ENCODE measurements around the gene ADGRF1. TPM values are rescaled to one million over a fixed set of nuclear protein-coding genes. Genes with fewer than 3 reads are reported as not detected.

The ADGRF1 gene
- total and polyA plus RNA-seq, 12 donors, result not detected

DNA sequence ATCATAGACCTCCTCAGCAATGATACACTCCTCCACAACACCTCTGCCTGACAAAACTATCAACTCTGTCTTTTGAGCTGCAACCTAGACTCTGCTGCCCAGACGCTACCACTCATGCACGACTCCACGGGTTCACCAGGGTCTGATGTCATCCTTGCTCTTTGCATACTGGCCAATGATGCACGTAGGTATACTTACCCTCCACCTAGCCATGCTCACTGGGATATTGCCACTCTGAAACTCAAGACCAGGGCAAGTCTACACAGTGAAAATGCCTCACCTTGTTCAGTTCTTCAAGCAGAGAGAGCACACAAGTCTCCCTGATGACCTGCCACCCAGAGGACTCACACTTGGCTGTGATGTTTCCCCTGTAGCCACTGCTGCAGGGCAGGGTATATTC, 27.7 kb downstream of the ADGRF1 start:
- no peak for TF ChIP-seq CTCF (IDR thresholded peaks at IDR 0.05)
- H3K36me3 ChIP-seq, result no peaks in the 10 kb centered on the region
- WGBS, 2 donors, result 93 to 95% methylated on average over 4 of the region's 4 CpGs
- H3K4me1 ChIP-seq, result no peaks in the 10 kb centered on the region
- no peaks in the 10 kb centered on the region for H3K9me3 ChIP-seq
- peaks cover 0 to 8% (median 0%) of the 10 kb centered on the region in 7 donors for H3K27me3 ChIP-seq
- H3K4me3 ChIP-seq, result no peak overlapping the region
- no peak overlapping the region for H3K27ac ChIP-seq
- DNase-seq, result no peak
- intact Hi-C loops (cut with DNase I), result loop anchor here in 1 of 10 donors (5.0 kb wide), 1 partner anchor 298 kb away; no protein-coding TSS in a partner anchor
- no peak for ATAC-seq

DNA sequence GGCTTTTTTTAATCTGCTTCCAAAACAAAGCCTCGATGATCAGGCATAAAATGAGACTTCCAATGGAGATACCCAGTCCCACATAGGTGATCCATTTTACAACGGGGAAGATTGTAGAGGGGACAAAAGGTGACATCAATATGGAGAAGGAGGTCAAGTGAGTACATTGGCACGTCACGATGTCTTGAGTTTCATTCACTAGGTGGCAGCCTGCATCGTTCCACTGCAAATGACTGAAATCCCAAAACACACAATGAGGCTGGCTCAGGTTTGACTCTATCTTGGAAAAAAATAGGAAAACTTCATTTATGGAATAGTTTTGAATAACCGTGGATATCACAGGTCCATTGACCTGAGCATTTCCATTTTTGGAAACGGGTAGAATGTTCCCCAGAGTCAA, 32.5 kb downstream of the ADGRF1 start:
- intact Hi-C loops (cut with DNase I), result loop anchor here in 1 of 10 donors (5.0 kb wide), 1 partner anchor 38 kb away; no protein-coding TSS in a partner anchor
- Histone ChIP-seq H3K4me3 (no peak overlapping the region), H3K36me3 (no peaks in the 10 kb centered on the region), H3K27me3 (peaks cover 0 to 12% (median 0%) of the 10 kb centered on the region in 7 donors), H3K4me1 (no peaks in the 10 kb centered on the region), H3K9me3 (no peaks in the 10 kb centered on the region), H3K27ac (no peak overlapping the region)
- WGBS, 2 donors, result 60 to 62% methylated on average over 7 of the region's 7 CpGs
- peak in 4 of 9 donors; percentile 9 to 43 (median 24) for TF ChIP-seq CTCF (IDR thresholded peaks at IDR 0.05)
- ATAC-seq (no peak), DNase-seq (no peak)

- Histone ChIP-seq H3K27me3 (peaks cover 0 to 12% (median 0%) of the 10 kb centered on the region in 7 donors), H3K4me3 (no peak overlapping the region), H3K27ac (no peak overlapping the region), H3K36me3 (no peaks in the 10 kb centered on the region), H3K4me1 (no peaks in the 10 kb centered on the region), H3K9me3 (no peaks in the 10 kb centered on the region)
- intact Hi-C loops (cut with DNase I), result loop anchor here in 1 of 10 donors (5.0 kb wide), 1 partner anchor 39 kb away; no protein-coding TSS in a partner anchor
- no peak for TF ChIP-seq CTCF (IDR thresholded peaks at IDR 0.05)
- no peak for DNase-seq
- WGBS, 2 donors, result 95 to 97% methylated on average over 3 of the region's 3 CpGs
- ATAC-seq, result no peak
Observed at GRCh38 chr6:47008397-47008763, 33.8 kb downstream of the ADGRF1 start.

DNA sequence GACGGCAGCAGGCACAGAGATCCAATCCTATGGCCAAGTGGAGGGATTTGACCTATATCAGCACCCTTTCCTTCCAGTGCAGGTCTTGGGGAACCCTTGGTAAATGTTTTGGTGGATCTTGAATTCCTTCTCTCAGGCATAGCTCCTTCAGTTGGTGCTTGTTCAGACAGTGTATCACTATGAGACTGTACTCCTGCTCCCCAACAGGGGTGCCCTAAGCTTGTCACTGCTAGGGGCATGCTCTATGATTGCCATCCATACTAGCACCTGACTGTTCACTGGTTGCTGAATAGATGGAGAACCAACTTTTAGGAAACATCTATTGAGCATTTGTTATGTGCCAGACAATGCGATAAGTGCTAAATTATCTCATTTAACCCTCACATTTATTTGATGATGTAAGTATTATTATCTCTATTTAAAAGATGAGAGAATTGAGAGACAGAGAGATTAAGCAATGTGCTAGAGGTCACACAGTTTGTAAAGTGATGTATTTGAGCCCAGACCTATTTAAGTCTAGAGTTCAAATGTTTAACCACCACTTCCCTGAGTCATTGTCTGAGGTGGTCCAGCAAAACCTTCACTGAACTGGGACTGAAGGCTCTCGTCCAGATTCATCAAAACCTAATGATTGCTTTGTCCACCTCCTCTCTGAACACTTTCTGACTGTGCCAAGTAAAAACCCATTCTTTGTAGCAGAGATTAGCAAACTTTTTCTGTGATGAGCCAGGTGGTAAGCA, 34.3 kb downstream of the ADGRF1 start:
- H3K27me3 ChIP-seq, result peaks cover 0 to 8% (median 0%) of the 10 kb centered on the region in 7 donors
- intact Hi-C loops (cut with DNase I), result loop anchor here in 1 of 10 donors (5.0 kb wide), 1 partner anchor 39 kb away; no protein-coding TSS in a partner anchor
- no peaks in the 10 kb centered on the region for H3K4me1 ChIP-seq
- H3K9me3 ChIP-seq, result no peaks in the 10 kb centered on the region
- no peak for TF ChIP-seq CTCF (IDR thresholded peaks at IDR 0.05)
- 77 to 95% methylated on average over 3 of the region's 3 CpGs for WGBS, 2 donors
- H3K4me3 ChIP-seq, result no peak overlapping the region
- ATAC-seq, result no peak
- no peak for DNase-seq
- H3K27ac ChIP-seq, result no peak overlapping the region
- no peaks in the 10 kb centered on the region for H3K36me3 ChIP-seq

Data from heart right ventricle (tissue), 16 donors.